HG03442 (cell line): Measurements from ENCODE around the gene COMMD2.
A peak's percentile ranks its signal among the peaks of the same experiment; 100 is the strongest.

Source experiments
- ATAC-seq: cut with Tn5 transposase; IDR thresholded peaks from one replicate; pipeline ENCODE4 v1.9.1; 2021; ENCODE audit warnings: mild to moderate bottlenecking, moderate library complexity; ENCODE audit not compliant: unreplicated experiment

Gene COMMD2

DNA sequence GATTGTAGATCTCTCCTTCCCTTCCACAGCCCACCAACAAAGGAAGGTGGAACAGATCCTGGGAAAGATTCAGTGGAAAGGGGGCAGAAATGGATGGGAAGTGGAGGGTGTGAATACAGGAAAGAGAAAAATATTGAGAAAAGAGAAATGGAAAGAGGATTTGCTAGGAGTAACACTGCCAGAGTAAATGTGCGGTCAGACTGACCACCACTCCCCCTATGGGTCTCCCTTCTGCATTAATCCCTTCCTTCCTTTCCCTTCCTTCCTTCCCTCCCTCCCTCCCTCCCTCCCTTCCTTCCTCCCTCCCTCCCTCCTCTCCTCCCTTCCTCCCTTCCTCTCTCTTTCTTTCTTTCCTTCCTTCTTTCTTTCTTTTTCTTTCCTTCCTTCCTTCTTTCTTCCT, 12.0 kb upstream of the COMMD2 start:
- no peak for ATAC-seq

DNA sequence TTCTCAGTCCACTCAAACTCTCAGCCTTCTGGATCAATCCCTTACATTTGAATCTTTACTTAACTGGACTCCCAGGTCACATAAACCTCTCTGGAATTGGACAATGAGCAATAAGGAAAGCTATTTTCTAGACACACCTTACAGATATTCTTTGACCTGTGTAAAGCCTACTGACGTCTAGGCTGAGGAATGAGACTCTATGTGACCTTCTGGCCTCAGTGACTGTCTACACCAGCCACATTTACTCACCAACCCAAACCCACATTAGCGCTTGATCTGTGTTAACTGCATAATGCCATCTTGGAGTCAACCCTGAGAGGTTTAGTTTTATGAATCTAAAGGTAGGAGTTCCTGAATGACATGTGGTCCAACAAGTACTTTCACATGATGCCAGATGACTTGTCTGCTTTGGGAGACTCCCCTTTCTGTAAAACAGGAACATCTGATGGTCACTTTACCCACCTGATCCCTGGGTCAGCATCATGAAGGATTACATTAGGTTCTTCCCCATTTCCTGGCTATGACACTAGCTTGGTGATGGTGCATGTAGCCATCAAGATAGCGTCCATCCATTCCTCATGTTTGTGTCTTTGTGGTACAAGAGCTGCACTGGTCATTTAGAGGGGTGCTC, 11.4 kb upstream of the COMMD2 start:
- no peak for ATAC-seq

DNA sequence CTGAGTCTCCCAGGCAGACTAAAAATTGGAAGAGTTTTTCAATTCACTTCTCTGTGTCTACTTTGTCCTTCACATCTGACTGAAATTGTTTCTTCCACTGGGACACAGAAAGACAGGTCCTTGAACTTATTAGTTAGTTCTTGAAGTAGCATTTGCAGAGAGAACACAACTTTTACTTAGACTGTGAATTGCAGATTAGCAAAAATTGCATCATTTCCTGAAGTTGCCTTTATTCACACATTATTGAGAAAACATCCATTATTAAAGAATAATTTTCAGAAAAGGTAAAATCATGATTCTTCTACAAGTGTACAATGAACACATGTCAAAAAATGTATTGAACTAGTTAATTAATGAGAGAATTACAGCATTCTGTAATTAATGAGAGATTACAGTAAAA, 1.4 kb upstream of the COMMD2 start:
- ATAC-seq, result no peak

DNA sequence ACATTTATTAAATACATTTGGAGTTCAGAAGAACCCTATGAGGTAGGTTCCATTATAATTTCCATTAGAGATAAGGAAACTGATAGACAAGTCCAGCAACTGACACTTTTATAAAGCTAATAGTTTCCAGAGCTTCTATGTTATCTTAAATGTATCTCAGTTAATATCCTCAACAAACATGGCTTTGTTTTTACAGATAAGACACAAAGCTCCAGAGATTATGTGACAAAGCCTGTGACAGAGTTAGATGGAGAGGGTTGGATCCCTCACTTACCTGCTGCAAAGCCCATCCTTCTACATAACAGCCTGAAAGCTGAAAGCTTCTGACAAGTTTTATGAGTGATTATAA, 473 bp upstream of the COMMD2 start:
- ATAC-seq, result no peak

DNA sequence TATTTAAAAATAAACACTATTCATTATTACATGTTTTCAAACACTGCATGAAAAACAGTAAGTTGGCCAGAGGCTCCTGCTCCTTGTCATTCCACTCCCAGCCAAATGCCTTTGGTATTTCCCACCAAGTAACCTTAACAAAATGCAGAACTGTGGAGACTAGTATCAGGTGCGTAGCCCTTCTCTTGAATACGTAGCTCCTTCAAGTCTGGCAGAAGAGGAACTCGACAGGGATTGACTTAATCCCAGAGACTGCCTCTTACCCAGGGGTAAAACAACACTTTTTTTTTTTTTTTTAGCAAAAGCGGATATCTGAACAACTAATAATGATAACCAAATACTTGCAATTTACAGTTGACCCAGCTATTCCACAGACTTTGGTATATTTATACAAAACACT, 738 bp downstream of the COMMD2 start:
- ATAC-seq, result no peak

DNA sequence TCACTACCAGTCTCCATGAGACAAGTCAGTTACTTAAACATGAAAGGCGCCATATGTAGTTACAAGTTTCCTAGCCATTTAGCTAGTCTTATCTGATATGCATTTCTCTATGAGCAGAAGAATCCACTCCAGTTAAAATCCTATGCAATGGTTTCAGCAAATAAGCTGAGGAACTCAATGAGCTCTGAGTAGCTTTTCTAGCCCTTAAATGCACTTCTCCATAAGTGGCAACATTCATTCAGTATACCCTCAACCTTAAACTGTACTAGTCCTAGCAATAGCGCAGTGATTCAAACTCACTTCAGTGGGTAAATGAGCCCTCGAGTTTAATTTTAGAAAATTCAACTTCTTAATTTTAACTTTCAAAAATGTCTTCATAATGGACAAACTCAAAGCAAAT, 7.7 kb downstream of the COMMD2 start:
- no peak for ATAC-seq

DNA sequence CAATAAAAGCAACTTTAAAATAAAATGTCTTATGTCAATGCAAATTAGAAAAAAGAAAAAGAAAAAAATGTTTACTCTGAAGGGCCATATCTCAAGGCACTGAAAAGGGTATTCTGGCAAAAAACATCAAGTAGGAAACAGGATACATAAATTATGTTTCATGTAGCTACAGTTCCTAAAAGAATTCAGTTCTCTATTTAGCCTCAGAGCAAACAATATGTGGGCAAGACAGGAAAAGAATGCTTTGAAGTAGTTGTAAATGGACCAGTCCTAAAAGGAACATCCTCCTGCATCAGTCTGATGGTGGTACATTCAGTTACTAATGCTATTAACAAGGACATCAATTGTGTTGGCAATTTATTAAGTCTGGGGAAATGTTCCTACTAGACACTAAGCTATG, 8.1 kb downstream of the COMMD2 start:
- ATAC-seq, result no peak

DNA sequence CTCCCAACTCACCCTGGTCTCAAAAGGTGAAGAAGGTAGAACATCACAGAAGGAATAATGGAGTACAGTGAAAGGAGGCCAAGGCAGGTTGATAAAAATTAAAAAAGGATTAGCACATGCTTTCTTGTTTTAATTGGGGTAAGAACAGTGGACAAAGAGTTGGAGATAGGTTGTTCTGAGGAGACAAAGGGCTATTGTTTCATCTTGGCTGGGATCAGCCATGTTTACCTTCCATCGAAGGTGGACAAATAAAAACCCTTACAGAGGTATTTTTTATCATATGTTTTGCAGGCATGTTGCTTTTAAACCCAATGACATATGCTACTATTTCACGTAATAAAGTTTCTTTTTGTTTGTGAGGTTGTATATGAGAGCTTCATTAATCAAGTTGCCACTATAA, 12.9 kb downstream of the COMMD2 start:
- no peak for ATAC-seq

DNA sequence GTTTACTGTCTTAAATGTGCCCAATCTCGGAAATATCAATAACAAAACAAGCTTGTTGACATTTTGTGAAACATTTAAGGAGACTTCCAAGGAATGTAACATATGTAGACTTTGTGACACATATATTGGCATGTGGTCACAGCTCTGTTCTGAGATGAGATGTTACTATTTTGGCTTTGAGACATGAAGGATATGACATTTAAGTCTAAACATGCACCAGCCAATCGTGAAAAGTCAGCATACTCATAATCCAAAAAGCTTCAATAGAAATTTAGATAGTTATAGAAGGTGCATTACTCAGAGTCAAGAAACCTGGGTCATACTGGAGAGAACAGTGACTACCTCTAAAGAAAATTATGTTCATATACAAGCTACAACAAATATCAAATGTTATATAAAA, 13.4 kb downstream of the COMMD2 start:
- no peak for ATAC-seq

DNA sequence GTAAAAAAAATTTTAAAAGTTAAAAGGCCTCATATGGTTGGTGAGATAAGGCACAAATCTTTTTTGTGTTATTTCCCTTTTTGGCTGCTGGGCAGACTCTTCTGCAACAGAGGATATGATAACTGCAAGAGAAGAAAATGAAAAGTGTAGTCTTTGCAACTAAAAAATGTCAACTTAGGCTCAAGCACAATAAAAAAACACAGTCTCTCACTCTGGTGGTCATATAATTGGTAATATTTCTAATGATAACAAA, 15.4 kb downstream of the COMMD2 start:
- ATAC-seq, result no peak

DNA sequence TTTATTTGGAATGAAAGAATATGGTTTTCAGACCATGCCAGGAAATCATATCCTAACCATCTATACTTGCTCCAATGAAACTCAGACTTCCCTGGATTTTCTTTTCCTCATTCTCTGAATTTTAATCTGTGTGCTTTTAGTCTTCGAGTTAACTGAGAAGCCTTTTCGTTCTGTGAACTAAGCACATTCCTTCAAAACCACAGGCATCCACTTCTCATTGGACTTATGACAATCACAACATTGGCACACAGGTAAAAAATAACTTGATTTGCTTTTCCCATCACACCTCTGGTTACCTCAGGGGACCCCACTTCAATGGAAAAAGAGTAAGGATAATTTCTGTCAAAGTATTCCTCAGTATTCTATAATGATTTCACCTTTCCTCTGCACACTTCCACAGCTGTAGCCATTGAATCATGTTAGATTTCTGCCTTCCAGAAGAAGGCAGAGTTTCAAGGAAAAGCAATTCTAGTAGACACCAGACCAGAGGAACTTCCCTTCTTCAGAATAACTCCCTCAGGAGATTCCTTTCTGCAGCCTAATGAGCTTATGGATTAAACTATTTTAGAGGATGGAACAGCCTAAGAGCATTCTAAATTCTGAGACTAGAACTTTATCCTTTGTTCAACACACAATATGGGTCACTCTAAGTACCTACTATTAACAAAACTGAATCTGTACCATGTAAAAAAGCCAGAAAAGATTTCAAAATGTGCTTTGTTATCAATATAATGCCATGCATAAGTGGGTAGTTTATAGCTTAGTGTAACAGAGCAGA, 15.9 kb downstream of the COMMD2 start:
- ATAC-seq, result no peak

DNA sequence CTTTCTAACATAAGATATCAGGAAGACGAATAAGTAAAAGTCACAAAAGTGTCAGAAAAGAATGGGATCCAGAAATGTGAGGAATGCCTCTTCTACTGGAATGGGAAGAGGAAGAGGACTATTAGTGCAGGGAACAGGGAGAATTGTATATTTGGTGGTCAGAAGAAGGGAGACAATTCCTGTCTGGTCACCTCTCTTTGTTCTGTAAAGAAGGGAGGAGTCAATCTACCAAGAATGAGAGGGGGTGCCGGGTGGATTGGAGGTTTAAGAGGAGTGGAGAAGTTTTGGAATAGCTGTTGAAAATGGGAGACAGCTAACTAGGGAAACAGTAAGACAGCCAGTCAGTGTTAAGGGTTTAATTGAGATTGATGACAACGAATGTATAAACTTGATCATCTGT, 20.1 kb downstream of the COMMD2 start:
- ATAC-seq, result no peak

DNA sequence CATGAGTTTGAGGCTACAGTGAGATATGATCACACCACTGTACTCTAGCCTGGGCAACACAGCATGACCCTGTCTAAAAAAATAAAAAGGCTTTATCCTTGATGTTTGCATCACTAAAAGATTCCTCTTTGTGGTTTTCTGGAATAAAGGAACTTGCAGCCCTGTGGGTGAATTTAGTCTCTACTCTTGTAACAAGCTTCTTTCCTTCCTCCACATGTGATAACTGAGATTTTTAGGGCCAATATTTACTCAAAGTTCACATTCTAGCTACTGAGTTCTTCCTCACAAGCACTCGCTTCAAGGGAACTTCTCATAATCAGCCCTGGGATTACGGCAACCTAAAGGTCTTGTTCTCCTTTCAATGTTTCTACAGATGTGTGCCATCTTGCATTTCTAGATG, 24.6 kb downstream of the COMMD2 start:
- no peak for ATAC-seq

DNA sequence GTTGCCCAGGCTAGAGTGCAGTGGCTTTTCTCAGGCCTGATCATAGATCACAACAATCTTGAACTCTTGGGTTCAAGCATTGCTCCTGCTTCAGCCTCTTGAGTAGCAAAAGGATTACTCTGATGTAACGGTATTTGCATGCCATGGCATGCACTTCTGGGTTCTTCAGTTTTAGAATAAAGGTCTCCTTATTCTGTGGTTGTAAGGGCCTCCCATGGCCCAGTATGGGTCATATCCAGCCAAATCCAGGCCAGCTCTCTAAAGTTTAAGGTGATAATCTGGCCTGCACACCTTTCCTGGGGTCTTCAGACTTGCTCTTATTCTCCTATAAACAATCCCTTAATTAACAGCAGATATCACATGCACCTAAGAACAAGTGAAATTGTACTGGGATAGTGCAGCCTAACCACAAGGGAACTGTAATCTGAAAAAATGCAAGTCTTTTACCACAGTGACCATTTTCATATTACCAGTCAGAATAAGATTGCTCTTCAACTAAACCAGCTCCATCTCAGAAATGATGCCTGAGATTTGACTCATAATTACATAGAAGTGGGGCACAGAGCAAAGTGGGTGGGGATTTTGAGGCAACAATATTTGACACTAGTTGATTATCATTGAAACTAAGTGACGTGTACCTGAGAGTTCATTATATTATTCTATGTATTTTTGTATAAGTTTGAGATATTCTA, 25.4 kb downstream of the COMMD2 start:
- peak; percentile 93 for ATAC-seq

DNA sequence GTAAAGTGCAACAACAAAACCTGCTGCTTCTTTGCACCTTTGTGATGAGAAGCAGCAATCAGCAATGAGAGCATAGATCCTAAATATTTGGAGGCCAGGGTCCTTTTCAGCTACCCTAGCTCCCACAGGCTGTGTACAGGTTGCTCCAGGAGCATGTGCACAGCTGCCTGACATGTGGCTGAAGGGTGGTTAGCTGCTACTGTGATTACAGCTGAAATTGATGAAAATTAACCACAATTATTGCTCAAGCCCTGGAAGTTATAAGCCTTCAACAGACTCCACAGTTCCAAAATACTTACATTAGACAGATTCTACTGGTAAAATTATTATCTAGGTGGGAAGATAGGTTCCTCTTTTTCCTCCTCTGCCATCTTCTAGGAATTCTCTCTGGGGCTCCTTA, 28.5 kb downstream of the COMMD2 start:
- no peak for ATAC-seq

DNA sequence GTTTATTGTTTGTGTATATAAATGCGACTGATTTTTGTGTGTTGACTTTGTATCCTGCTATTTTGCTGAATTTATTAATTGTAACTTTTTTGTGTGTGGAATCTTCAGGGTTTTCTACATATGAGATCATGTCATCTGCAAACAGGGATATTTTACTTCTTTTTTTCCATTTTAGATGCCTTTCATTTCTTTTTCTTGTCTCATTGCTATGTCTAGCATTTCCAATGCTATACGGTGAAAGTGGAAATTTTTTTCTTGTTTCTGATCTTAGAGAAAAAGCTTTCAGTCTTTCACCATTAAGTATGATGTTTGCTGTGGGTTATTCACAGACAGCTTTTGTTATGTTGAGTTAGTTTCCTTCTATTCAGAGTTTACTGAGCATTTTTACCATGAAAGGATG, 31.4 kb downstream of the COMMD2 start:
- no peak for ATAC-seq

DNA sequence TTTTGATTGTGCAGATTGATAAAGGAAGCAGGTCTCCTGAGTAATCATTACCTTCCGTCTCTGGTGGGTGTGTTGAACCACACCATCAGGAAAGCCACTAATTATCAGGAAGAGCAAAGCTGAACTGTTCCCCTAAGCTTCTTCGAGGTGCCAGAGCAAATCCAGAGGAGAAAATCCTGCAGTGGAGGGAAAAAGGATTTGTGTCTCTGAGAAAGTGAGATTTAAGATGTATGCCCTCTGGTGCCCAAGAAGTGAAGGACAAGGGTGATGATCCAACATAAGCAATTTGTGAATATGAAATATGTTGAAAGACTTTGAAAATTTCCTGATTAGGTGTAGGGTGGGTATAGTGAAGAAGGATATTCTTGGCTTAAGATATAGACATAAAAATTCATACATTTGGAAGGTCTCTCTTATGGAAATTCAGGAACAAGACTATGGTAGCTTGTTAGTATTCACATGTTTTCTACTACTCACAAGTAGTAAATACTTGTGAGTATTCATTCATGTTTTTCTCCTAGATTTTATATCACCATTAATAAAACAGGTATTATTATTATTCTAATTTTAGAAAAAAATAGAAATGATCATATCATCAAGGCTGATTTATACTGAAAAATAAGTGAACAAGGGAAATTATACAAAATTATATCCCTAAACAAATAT, 34.8 kb downstream of the COMMD2 start:
- ATAC-seq, result no peak

DNA sequence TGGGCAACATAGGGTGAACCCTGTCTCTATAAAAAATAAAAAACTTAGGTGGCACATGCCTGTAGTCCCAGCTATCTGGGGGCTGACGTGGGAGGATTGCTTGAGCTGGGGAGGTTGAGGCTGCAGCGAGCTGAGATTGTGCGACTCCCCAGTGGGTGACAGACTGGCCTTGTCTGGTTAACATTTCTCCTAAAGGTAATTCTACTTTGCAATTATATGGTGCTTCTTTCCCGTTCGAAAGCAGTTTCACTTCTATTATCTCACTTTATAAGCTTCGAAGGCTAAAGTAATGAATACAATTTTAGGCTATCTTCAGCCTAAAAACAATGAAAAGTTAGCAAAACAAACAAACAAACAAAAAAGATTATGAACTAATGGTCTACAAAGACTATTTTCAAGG, 35.3 kb downstream of the COMMD2 start:
- ATAC-seq, result no peak

DNA sequence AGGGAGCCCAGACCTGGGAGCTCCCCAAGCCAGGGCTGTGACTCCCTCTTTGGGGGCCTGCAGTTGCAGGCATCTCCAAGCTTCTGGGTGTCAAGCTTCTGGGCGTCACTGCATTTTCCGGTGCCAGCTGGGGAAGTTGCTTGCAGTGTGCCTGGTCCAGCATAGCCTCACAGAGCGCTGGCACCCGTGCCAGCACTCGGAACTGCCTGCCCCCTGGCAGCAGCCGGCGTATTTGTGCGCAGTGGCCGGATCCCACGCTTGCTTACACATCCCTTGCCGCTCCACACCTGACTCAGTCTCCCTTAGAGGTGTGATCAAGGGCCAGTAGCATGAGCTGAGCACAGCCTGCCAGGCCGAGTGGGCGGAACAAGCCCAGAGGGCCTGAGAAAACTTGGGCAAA, 37.0 kb downstream of the COMMD2 start:
- ATAC-seq, result no peak

DNA sequence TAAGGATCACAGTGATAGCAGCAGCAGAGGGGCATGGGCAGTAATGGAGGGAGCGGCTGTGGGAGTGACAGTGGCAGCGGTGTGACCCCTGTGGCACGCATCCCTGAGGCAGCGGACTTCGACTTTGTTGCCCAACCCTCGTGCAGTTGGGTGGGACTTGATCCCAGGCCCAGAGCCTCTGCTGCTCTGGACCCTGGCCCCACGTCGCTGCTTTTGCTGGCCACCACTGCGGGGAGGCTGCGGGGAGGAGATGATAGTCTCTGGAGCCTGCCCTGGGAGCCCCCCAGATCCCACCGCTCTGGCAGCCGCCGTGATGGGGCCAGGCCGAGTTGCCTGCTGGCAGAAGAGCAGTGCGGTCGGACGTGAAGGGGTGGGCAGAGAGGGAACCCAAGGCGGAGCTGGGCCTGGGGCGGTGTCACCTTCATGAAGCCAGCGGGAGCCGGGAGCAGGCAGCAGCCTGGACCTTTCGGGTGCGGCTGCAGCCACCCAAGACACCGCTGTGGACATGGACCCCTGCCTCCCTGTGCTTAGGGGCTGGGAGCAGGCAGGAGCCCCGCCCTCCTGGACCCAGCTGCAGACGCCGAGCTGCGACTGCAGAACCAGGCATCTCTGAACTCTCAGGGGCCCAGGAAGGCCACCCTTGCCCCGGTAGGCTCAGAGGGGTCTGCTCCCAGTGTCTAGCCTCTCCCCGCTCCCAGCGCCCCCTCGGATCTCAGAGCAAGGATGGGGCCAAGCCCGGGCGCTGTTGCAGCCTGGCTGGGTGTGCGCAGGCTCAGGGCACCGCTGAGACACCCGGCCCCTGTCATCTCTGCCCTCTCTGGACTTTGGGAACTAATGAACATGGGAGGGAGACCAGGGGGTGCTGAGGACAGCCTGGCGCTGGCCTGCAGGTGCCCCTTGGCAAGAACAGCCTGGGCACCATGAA, 38.3 kb downstream of the COMMD2 start:
- no peak for ATAC-seq

DNA sequence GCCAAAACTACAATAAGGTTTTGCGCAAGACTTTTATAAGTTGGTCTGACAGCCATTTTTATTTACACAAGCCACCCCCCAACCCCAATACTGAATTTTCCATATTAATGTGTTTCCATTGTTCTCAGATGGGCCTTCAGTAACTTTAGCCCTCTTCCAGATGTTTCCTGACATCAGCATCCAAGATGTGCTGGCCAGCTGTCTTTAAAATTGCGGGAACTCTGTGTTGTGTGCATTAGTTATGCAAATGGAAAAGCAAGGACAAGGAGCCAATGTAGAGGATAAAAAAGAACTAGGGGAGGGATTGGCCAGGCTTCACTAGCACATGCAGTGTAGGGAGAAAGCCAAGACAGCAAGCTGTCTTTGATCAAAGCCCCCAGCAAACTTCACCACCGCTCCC, 45.4 kb downstream of the COMMD2 start:
- ATAC-seq, result no peak
